HK-2 (cell line): Measurements from ENCODE around the gene VPREB1.
"Not testable (repeated sequence)": the region's sequence is repeated elsewhere in the genome, so short reads cannot be mapped to it uniquely, and the experiment has no call there.

Experiments used
- DNase-seq: peaks from one replicate; pipeline ENCODE4 v3.0.0-alpha.2; 2018; ENCODE audit not compliant: unreplicated experiment

Gene VPREB1

DNA sequence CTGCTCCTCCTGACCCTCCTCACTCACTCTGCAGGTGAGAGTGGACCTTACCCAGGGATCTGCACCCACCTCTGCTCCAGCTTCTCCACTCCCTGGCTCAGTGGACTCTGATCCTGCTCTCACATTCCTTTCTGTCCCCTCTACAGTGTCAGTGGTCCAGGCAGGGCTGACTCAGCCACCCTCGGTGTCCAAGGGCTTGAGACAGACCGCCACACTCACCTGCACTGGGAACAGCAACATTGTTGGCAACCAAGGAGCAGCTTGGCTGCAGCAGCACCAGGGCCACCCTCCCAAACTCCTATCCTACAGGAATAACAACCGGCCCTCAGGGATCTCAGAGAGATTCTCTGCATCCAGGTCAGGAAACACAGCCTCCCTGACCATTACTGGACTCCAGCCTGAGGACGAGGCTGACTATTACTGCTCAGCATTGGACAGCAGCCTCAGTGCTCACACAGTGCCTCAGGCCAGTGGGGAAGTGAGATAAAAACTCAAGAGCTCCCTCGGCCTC is 29.7 kb upstream of the VPREB1 start:
- no peak for DNase-seq

DNA sequence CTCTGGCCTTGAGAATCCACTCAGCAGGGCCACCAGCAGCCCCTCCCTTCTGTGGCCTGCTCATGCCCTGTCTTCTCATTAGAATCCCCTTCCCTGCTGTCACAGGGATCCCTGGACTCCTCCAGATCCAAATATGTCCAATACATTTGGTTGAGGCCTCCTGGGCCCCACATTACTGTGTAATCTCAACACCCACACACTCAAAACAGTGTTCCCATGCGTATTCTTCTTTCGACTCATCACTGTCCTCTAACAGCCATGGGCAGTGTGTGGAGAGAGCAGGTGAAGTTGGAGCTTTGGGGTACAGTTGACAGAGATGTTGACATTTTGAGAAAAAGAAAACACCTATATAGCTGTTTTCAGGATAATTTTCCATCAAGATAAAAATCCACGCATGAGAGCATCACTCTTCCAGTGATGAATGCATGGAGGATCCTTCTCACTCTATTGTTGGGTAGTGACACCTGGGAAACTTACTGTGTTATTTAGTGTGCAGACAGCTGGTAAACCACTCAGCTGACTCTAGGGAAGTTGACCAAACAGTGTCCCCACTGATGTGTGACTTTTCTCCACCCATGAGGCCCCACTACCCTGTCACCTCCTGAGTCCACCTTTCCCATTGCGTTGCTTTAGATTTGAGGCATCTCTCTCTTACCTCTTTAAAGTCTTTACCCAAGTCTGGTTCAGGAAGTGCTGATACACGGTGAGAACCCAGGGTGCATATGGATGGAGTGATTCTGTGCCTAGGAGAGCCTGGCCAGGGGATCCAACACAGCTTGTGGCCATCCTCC is 28.7 kb upstream of the VPREB1 start:
- no peak for DNase-seq

DNA sequence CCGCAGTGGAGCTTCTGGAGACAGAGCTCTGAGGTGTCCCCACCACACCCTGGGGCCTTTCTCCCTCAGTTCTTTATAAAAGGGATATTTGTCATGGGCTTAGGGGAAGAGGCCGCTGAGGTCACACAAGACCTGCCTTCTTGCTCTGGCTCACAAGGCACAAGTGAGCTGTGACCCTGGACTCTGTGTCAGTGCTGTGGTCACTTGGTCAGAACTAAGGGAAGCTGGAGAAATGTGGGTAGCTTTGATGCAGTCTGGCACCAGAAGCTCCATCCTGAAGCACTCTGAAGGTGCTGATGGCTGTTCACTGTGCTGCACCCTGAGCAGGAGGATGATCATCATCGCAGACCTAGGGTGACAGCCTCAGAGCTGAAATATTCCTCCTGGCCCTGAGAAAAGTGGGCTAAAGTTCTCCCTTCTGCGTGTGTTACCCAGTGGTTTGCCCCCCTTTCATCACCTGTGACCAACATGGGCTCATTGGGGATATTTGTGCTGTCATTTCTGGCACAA is 28.1 kb upstream of the VPREB1 start:
- no peak for DNase-seq

DNA sequence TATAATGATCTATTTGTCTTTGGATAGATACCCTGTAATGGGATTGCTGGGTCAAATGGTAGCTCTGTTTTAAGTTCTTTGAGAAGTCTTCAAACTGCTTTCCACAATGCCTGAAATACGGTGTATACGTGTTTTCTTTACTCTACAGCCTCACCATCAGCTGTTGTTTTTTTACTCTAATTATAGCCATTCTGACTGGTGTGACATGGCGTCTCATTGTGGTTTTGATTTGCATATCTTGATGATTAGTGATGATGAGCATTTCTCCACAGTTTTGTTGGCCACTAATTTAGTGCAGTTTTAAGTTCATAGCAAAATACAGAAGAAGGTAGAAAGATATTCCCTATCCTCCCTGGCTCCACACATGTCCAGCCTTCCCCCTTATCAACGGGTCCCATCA is 26.3 kb upstream of the VPREB1 start:
- DNase-seq = no peak

DNA sequence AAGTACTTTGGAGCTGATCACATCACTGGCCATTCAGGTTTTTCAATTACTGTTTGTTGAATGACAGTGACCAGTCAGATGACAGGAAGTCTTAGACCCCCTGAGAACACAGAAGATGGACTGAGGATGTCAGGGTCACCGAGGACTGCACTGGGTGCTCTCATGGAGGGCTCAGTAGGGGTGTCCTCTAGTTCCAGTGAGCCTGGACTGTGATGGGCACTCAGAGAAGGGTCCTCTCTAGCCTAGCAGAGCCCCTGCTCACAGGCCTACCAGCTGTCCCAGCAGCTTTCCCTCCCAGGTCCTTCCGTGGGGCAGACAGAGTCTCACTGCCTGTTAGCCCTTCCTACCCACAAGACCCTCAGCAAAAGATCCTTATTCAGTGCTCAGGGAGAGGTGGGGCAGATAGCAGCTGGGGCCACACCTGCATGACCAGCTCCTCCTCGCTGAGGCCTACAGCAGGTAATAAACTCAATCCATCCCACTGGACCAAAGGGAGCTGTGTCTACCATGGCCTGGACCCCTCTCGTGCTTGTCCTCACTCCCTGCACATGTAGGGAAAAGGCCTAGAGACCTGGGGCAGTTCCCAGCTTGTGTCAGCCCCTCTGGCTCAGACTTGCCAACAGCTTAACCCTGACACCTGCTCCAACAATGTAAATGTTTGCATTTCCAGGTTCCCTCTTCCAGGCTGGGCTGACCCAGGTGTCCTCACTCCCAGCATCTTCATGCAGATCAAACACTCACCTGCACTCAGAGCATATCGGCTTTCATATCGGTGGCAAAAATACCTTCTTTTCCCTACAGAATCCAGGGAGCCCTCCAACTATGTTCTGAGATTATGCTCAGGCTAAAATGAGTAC is 25.2 kb upstream of the VPREB1 start:
- DNase-seq = no peak

DNA sequence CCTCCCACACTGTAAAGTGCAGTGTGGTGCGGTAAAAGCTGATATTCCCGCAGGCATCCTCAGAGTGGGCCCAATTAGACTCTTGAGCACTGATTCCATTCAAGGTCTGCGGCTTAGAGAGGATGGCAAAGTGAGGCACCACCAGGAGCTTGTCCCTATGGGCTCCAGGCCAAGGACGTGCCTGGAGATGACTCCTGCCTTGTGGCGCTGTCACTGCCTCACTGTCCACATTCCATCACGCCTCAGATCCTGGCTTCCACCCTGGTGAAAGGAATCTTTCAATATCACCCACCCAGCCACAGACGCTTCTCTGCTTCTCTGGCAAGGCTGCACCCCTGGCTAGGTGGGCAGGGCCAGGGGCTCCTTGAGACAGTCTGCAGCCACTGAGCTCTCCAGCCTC is 23.5 kb upstream of the VPREB1 start:
- not testable (repeated sequence) for DNase-seq

DNA sequence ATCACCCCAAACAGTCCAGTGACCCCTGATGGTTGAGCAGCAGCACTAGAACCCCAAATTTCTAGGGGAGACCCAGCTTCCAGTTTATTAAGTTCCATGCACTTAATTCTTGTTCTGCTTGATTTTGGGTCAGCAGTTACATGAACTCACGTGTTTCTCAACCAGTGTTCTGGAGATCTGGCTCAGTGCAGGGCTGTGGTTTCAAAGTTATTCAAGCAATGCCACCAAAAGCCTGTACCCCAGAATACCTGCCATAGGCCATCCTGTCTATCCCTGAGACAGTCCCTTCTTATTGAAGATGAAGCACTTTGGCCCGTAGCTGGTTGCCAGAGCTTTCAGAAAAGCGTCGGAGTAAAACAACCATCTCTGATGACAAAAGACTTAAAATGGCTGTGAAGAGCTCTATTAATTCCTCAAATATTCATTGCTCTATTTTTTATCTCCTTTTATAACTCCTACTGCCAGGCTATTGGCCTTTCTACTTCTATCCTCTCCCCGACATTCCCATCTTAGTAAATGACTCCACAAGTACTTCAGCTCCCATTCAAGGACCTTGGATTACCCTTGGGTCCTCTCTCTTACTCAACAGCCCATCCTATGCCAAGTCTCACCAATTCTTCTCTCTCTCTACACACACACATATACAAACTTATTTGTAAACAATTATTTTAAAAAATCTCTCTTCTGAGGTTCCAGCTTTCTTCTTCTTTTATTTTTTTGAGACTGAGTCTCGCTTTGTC is 18.0 kb upstream of the VPREB1 start:
- DNase-seq = no peak

DNA sequence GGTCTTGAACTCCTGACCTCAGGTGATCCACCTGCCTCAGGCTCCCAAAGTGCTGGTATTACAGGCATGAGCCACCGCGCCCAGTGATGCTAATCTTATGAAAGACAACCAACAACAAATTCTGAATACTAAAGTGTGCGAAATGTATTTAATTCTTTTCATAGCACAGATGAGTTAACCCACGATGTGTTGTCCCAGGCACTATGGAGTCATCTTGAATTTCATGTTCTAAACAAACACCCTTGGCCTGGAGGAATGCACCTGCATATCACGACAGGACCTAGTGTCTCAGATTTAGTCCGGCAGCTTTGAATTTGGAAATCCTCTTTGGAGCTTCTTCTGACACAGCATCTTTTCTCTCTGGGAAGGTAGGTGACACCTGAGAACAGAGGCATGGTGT is 16.2 kb upstream of the VPREB1 start:
- DNase-seq = no peak

DNA sequence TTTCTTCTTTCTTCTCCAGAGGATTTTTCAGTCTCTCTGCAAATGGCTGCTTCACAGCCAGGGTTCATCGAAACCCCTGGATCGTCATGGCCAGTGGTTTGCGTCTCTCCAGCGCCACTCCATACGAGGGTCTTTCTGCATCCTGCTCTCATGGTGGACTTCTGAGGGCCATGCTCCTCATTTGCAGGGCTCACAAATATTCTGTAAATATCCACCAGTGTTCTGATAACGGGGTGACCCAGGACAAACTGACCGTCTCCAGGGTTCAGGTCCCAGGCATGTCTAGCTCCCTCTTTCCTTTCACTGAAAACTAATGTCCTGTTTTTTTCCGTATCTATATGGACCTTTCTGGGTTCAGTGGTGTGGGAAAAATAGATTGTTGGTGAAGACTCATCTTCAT is 15.7 kb upstream of the VPREB1 start:
- no peak for DNase-seq

DNA sequence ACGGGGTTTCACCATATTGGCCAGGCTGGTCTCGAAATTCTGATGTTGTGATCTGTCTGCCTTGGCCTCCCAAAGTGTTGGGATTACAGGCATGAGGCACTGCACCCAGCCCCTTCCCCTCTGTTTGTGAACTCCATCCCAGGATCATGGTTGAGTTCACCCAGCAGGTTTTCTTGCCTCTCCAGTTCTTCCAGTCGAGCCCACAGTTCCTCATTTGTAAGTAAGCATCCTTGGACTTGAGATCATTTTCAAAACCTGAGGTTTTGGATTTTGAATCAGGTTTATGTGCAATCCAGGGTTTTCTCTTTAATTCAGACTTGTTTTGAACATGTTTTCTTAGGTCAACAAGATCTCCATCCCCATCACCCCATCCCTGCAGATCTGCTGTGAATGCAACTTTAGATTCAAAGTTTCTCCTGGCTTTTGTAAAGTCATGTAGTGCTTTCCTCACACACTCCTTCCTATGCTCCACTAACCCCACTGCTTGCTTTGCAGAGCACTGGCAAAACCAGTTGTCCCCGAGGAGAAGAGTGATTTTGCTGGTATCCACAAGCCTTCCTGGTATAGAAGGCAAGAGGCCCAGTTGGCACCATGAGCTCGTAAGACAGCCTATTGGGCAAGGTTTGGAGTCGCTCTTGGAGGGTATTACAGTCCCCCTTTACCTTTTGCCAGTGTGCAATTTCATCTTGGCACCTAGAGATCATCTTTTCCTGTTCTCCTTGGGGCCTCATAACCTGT is 14.7 kb upstream of the VPREB1 start:
- DNase-seq = no peak

DNA sequence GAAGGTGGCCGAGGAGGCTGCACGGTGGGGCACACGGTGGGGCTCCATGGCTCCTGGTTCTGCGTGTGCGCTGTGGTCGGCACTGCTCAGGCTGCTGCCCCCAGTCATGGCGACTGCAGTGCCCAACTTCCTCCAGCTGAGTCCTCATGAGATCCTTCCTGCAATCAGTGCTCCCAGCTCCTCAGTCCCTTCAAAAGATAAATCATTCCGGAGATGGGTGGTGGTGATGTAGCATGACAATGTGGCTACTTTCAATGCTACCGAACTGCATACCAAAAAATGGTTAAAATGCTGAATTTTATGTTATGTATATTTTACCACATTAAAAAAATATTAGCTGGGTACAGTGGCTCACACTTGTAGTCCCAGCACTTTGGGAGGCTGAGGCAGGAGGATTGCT is 14.1 kb upstream of the VPREB1 start:
- no peak for DNase-seq

DNA sequence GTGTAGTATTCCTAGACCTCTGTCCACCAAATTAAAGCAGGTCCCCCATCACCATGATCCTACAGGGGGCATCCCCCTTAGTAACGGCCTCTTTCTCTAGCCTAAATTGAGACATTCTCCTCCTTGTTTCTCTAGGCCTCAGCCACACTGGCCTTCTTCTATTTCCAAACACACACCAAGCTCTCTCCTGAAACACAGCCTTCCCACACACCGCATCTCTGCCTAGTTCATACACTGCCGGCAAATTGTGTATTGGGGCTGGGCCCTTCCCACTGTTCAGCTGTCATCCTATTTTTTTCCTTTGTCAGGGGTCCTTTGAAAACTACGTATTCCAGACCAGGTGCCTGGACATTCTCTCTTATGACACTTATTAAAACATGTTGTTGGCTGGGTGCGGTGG is 11.5 kb upstream of the VPREB1 start:
- DNase-seq = no peak

DNA sequence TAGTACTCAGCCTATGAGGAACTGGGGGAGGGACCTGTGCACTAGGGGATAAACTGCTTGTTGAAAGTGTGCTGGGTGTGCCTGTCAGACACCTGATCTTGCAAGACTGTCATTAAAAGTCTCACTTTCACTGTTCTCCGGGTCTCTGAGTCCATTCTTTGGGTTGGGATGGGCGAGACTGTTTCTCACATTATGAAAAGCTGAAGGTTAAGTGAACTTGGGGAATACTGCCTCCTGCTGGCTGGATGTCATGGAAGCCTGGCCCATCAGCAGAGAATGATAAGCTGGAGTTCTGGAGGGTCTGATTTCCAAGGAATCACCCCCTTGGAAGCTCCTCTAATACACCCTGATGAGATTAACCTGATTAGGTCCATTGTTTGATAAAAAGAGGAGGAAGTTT is 9.0 kb upstream of the VPREB1 start:
- no peak for DNase-seq

DNA sequence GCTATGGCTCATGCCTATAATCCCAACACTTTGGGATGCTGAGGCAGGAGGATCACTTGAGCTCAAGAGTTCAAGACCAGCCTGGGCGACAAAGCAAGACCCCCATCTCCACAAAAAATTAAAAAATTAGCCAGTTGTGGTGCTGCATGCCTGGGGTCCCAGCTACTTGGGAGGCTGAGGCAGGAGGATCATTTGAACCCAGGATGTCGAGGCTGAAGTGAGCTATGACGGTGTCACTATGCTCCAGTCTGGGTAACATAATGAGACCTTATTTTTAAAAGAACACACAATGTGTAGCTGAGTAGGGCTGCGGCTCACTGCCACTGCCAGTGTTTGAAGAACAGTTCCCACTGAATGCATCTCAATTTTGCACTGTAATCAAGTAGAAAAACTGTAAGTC is 7.1 kb upstream of the VPREB1 start:
- no peak for DNase-seq

DNA sequence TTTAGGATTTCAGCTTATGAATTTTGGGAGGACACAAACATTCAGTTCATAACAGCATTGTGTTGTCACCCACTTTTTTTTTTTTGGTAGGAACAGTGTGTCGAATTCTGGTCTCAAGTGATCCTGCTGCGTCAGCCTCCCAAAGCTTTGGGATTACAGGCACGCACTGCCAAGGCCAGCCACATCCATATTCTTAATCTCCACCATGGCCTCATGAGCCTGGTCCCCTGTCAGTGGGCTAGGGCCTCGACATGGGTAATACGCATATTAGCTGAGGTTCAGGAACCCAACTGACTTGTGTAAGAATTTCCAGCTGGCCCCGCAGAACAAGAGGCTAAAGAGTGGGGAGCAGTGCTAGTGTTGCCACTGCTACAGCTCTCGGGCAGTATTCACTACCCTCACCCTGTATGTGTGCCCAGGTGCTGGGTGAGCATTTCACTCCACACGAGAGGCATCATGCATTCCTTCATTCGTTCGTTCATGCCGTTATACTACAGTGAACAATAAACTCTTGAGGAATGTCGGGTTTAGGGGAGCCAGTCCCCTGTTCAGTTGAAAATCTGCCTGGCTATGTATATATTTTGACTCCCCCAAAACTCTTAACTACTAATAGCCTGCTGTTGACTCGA is 5.2 kb upstream of the VPREB1 start:
- no peak for DNase-seq

DNA sequence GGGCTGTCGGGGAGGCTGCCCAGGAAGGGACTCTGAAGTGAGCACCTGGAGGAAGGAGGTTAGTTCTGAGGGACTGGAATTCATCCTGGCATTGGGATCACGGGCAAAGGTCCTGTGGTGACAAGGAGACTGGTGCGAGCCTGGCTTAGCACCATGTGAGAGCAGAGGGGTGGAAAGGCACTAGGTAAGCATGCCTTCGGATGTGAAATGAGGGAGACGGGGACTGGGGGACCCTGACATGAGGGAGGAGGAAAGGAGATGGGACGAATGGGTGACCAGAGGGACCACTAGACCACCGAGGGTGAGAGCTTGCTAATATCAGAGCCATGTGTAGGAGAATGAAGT is 3.1 kb upstream of the VPREB1 start:
- DNase-seq = no peak

DNA sequence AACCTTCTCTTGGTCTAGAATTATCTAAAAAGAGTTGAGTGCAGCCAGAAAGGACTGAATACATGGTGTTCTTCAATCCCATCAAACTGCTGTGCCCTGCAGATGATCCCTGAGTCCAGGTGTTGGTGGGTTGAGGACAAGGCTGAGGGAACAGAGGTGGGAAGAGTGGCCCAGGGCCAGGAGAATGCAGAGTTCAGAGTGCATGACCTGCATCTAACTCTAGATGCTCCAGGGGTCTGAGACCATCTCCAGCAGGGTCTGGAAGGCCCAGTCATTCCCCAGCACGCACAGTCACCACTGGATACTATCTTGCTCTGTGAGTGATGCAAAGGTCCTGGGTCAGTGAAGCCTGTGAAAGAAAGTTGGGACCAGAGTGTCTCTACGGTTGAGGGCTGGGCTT is 2.1 kb upstream of the VPREB1 start:
- no peak for DNase-seq

DNA sequence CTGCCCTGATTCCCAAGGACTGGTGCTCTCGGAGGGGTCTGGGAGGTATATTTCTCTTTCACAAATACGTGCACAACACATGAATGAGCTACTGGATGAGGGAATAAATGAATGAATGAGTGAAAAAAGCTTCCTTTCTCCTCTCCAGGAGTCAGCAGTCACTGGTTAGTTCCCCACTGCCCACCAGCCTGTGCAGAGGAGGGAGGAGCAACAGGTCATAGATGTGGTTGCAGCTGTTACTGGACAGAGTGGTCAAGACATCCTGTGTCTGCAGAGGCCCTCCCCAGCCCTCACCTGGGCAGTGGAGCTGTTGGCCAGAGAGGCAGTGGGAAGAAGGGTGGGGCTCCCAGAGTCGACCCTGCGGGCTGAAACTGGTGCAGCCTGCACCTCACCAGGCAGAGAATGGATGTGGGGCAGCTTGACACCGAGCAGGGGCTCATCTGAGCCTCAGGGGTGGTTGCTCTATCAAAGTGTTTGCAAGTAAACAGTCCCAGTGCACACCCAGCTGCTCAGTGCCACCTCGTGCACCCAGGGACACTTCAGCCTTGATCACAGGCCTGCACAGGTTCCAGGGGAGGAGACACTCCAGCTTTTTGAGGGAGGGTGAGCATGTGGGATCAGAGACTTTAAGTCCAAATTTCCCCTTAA is 1.4 kb upstream of the VPREB1 start:
- DNase-seq = no peak

DNA sequence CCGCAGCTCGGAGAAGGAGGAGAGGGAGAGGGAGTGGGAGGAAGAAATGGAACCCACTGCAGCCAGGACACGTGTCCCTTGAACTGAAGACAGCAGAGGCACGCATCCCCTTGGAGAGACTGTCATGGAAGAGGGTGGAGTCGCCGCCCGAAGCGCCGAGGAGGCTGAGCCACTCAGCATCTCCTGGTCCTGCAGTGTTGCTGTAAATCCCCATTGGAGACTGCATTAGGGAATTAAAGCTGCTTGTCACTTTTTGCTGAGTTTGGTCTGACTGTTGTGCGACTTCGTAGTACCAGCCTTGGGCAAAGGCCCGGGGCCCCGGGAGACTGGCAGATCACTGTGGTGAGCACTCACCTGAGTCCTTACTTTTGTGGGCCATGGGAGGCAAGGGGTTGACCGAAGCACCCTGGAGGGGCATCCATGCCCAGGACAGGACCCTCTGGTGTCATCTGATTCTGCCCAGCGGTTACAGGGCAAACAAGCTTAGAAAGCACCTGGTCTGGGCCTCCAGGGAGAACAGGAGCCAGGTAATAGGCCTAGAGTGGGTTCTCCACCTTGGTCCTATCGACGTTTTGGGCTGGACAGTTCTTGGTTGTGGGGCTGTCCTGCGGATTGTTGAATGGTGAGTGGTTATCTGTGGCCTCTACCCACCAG is 797 bp downstream of the VPREB1 start:
- no peak for DNase-seq

DNA sequence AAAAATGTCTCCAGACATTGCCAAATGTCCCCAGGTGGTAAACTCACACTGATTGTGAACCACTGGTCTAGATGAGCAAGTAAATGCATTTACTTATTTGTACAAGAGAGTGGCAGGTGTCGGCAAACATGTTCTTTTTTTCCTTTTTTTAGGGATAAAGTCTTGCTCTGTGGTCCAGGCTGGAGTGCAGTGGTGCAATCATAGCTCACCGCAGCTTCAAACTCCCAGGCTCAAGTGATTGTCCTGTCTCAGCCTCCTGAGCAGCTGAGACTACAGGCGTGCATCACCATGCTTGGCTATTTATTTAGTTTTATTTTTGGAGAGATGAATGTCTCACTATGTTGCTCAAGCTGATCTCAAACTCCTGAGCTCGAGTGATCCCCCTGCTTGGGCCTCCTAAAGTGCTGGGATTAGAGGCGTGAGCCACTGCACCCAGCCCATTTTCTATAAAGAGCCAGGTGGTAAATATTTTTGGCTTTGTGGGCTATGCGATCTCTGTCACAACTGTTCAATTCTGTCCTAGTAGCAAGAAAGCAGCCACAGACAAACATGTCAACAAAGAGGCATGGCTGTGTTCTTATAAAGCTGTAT is 1.4 kb downstream of the VPREB1 start:
- no peak for DNase-seq
